HG03457 (cell line): ENCODE results near the gene COMMD7.

Experiments used
- ATAC-seq: cut with Tn5 transposase; IDR thresholded peaks from one replicate; pipeline ENCODE4 v1.9.1; 2021; ENCODE audit warnings: moderate number of reproducible peaks; ENCODE audit not compliant: unreplicated experiment

The COMMD7 gene

DNA sequence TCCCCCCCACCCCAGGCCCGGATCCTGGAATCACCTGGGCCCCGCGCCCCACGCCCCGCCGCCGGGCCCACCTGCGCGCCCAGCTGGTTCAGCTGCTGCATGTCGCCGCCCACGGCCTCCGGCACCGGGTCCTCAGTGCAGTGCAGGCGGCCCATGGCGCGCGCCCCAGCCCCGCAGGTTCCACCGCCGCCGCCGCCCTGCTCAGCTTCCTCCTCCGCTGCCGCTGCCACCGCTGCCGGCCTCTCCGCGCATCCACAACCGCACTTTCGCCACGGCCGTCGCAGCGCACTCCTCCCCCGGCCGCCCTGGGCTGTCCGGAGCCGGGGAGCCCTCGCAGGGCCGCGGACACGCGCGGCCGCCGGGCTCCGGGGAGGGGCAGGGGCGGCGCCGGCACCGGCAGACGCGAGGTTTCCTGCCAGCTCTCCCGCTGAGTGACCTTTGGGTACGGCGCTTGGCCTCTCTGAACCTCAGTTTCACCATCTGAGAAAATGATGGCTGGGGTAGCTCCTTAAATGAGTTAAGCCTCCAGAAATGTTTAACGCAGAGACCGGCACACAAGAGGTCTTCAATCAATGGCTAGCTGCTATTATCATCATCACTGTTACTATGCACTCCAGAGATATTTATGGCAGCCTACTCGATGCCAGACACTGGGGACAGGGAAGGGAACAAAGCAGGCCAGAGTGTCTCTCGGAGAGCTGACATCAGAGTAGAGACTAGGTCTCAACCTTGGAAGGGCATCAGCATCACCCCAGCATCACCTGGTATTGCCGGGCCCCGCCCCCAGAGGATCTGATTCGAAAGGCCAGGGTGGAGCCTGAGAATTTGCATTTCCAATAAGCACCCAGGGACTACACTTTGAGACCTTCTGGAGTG, at the start of gene COMMD7:
TSS of gene COMMD7 (minus strand) at position 231 of the 876 bp plus-strand sequence. CDS start at position 155, 76 bp downstream.
- ATAC-seq, result peak; percentile 57

DNA sequence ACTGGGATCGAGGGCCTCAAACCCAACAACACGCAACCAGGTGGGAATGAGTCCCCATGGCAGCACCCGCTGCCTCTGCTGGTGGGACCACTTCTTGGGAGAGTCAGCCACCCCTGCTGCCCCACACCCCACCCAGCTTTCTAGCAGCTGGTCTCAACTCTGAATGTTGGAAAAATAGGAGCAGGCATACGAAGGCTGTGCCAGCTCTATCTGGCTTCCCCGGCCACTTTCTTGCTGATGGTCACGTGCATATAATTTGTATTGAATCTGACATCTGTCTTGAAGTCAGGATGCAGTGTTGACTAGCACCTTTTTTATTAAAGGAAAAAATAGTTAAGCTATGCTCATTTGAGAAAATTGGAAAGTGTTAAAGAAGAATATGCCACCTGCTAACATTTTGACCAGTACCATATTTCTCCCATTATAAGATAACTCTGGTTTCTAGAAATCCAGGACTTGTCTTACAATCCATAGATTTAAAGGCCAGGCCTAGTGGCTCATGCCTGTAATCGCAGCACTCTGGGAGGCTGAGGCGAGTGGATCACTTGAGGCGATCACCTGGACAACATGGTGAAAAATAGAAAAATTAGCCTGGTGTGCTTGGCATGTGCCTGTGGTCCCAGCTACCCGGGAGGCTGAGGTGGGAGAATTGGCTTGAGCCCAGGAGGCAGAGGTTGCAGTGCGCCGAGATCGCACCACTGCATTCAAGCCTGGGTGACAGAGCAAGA, 49.6 kb upstream of the COMMD7 start:
- peak; percentile 9 for ATAC-seq

DNA sequence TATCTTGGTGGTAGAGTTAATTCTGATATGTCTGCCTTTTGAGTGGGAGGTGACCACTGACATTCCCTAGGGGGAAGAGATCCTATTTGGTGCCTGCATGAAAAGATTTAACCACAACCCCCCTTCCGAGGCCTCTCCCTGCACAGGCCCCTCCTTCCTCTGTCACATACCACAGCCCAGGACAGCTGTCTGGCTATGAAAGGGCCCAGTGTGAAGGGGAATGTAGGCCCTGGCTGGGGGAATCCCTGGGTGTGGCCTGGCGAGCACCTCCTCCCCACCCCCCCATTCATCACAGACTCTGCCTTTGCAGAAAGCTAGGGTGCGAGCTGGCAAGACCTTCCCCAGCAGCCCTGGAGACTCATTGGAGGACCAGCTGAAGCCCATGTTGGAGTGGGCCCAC, 49.0 kb upstream of the COMMD7 start:
- ATAC-seq, result peak; percentile 57

DNA sequence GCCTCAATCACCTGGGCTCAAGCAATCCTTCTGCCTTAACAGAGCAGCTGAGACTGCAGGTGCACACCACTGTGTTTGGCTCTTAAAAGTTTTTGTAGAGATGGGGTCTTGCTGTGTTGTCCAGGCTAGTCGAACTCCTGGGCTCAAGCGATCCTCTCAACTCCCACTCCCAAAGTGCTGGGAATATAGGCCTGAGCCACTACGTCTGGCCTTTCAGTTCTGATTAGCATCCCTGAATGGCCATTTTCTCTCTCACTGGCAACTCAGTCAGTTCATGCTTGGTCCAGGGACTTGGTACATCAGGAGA, 47.4 kb upstream of the COMMD7 start:
- ATAC-seq, result no peak

DNA sequence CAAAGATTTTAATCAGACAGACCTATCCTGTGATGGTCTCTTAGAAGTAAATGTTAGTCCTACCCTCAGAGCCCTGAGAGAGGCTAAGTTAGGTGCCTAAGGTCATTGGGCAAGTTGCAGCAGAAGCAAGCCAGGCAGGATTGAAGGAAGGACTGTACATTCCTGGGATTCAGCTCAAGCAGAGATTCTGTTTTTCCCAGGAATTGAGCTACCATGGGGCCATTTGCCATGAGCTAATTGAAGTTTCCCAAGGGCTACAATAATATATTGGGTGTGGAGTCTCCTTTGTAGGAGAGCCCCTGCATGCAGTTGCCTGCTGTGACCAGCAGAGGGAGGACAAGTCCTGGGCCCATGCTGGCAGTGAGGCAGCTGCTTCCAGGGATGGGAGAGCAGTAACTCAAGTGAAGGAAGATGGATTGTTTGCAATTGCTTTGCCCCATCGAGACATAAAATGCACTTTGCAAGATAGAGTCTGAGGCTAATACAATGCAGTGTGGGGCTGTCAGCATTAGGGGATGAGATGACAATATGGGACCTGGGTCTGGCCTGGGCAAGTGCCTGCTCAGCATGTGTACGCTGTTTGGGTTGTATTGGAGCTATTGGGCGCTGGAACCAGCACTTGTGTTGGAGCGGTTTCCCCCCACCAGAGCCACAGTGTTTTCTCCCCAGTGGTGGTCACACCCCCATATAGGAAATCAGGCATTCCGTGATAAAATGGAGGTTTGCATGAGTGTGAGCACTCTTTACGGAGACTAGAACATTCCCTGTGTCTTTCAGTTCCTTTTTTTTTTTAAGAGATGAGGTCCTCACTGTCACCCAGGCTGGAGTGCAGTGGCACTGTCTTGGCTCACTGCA, 46.9 kb upstream of the COMMD7 start:
- ATAC-seq, result no peak

DNA sequence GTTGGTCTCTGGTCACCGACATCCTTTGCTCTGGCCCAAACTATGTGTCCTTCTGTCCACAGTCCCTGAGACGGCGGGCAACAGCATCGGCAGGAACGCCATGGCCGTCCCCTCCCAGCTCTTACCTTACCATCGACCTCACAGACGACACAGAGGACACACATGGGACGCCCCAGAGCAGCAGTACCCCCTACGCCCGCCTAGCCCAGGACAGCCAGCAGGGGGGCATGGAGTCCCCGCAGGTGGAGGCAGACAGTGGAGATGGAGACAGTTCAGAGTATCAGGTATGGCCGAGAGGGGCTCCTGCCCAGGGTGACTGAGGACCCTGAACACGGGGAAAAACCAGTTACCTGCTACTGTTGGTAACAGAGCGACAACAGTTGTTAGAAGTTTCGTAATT, 43.9 kb upstream of the COMMD7 start:
- ATAC-seq, result no peak

DNA sequence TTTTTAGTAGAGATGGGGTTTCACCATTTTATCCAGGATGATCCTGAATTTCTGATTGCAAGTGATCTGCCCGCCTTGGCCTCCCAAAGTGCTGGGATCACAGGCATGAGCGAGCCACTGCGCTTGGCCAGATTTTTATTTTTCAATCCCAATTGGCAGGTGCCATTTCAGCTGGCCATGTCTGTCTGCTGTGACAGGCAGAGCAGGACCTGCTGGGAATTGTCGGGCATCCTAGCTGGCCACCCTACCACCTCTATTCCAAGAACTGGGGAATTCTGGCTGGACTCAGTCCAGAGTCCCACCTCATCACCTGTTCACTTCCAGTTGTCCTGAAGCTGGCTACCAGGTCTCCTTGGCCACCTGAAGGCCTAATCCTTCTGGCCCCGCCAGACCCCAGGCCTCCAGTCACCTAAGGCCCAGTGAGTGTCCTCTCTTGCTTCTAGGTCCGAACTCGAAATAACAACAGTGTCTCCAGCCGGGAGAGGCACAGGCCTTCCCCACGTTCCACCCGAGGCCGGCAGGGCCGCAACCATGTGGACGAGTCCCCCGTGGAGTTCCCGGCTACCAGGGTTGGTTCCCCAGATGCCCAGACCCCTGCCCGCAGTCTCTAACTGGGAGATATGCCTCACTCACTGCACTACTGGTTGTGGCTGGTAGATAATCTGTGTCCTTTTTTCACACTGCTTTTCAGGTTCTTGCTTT, 42.9 kb upstream of the COMMD7 start:
- no peak for ATAC-seq

DNA sequence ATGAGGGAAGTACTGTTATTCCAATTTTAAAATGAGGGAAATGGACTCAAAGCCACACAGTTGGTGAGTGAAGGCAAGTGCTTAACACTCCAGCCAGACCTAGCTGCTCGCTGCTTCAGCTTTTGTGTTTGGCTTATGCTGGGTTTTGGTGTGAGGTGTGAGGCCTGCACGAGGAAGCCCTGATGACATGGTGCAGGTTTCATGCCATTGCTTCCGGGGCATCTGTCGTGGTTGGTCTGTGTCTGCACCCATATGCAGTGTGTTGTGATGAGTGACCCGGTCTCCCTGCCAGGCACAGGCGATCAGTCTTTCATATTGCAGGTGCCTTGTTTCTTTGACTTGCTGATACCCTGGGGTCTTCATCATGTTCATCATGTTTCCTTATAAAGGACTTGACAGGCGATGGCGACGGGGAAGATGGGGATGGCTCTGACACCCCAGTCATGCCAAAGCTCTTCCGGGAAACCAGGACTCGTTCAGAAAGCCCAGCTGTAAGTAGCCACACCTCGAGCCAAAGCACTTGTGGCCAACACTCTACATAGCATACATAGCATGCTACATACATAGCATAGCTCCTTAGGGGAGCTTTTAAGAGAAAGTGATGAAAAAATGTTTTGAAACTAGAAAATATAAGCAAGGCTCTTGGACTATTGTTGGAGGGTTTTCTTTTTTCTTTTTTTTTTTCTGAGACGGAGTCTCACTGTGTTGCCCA, 41.3 kb upstream of the COMMD7 start:
- no peak for ATAC-seq

DNA sequence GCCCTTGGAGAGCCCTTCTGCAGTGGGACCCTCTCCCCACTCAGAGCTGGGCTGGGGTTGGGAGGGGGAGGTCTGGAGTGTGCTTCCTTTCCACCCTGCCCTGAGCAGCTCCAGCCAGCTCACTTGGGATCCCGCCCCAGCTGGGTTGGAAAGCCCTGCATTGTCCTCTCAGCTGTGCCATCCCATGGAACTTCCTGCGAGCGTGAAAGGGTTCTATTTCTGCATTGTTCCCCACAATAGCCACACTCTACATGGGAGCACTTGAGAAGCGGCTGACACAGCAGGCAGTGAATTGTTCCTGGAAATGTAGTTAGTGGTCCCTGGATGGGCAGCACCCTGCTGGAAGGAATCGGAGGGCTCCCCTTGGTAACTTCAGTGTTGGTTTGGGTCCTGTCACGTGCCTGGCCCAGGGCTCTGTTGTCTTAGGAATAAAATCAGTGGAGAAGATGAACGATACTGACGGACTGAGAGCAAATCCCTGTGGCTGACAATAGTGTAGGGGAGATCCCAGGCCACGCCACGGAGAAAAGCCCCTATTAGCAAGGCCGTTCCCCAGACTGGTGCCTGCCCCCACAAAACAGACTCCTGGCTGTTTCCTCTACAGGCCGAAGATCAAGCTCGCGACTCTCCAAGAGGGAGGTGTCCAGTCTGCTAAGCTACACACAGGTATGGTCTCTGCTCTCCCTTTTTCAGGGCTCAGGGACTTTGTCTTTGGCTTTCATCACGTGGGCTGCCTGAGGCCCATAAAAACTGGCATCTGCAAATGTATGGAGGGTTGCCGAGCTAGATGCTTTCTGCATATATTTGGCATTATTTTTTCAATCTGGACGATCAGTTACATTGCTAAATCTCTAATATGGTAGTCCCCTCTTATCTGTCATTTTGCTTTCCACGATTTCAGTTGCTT, 37.7 kb upstream of the COMMD7 start:
- ATAC-seq, result no peak

DNA sequence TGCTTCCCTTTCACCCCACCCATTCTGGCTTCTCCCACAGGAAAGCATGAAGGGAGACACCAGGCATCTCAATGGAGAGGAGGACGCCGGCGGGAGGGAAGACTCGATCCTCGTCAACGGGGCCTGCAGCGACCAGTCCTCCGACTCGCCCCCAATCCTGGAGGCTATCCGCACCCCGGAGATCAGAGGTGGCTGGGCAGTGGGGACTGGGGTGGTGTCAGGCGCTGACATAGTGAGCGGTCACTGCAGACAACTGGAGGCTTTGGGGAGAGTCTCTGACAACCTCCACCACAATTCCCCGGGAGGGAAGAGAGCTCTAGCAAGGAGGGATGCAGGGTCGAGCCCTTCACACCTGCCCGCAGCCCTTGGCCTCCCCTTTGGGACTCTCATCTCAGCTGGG, 37.0 kb upstream of the COMMD7 start:
- no peak for ATAC-seq

DNA sequence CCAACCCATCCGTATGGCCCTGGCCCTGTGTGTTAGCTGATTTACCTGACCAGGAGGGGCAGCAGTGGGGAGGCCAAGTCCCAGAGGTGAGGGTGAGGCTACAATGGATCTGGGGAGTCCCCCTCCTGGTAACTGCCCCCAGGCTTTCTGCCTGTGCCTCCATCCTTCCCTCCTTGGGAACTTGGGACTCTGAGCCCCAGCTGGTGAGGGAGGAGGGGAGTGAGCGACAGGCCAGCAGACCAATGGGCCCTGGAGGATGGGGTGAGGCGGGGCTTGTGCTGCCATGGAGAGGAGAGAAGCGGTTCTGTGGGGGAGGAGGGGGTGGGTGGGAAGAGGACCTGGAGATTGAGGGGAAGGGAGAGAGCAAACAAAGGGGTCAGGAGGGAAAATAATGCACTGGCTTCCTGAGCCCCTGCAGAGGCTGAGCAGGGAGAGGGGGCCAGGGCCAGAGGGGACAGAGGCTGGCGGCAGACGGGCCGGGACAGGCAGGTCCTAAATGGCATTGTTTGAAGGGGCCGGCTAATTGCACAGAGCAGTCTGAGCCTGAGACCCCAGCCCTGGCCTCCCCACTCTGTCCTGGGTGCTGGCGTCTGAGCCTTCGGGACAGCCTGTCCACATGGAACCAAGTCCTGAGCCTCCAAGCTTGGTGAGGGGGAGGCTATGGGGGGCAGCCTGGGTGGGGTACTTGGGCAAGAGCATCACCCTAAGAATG, 36.4 kb upstream of the COMMD7 start:
- ATAC-seq, result no peak

DNA sequence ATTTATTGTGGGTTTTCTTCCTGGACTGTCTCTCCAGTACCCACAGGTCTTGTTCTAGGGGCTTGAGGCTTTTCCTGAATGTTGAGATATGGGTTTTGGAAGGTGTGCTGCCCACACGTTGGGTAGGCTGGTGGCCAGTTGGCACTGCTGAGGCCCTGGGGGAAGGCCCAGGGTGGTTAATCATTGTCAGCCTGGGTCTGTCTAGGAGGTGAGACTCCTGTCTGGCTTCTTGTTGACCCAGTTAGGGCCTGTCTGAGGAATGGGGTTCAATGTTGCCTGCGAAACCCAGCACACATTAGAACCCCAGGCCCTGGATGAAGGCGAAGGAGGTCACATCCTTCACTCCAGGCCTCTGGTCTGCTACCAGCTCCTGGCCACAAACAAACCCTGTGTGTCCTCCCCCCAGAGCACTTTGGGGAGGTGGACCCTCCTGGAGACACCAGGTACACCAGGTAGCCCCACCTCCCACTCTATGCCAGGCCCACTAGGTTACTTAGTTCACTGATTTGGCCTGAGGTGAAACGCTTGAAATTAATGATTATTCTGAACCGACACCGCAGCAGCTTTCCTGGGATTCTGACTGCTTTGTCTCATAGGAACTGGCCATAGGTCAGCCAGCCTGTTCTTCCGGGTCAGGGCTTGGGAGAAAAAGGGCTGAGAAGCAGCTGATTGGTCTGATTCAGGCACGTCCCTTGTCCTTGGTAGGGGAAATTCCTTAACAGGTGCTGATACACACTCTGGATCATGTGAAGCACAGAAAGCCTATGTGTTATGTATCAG, 34.1 kb upstream of the COMMD7 start:
- no peak for ATAC-seq

DNA sequence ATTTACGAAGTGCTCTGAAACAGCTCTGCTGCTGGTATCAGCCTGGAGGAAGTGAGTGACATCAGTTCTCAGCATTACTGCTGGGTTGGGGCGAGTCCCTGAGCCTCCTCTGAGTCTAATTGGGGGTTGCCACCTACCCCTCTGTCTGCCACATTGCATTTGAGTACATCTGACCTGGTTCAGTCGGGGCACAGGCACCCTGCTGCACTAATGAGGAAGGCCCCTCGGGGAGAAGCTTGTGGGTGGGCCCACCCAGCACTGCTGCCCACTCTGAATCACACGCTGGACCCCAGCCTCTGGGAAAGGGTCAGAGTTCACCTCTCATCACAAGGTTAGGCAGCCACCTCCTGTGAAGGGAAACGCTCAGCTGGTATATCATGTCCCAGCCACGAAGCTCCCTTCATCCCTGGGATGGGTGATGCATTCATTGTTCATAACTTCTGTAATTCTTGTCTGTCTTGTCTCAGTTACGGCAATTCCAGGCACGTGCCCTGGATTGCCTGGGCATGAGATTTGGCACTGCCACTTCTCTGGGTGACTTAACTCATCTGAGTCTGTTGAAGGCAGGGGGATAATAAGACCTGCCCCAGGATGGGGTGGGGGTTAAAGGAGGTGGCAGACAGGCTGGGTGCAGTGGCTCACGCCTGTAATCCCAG, 32.2 kb upstream of the COMMD7 start:
- ATAC-seq, result no peak

DNA sequence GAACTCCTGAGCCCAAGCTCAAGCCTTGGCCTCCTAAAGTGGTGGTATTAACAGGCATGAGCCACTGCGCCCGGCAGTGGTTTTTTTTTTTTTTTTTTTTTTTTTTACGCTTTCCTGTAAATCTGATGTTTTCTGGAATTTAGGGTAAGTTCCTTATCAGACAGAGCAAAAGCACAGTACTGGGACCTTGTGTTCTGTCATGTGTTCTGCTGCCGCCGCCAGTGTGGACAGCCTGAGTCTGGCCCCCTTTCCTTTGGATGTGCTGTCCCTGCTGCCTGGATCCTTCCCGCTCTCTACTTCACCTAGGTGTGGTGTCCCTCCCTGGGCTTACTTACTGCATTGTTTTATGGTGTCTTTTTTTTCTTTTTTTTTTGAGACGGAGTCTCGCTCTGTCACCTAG, 30.6 kb upstream of the COMMD7 start:
- no peak for ATAC-seq

DNA sequence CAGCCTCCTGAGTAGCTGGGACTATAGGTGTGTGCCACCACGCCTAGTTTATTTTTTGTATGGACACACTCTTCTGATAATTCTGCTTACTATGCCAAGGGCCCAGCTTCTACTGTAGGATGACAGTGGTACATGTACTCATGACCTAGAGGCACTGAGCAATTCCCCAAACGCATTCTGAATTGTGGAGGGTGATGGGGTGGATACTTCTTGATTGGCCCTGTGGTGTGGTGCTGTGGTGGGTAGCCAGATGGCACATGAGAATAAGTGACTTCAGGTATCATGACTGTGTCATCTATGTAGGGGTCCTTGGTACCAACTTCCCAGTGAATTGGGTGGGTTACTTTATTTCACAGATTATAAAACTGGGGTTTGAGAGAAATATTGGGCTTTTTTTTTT, 30.0 kb upstream of the COMMD7 start:
- no peak for ATAC-seq

DNA sequence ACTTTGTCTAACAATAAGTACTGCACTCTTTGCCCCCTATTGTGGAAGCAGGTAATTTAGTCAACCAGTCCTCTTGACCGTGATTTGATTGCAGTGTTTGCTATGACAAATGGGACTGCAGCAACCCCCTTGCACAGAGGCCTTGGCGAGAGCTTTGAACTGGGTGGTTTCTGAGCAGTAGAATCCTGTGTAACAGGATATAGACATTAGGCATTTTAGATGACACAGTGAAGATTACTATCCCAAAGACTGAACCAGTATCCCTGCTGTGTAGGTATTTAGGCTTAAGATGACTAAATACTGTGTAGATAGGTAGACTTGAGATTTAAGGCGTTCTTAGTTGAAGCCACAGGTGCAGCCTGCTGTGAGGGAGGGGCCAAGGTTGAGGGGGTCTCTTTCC, 28.8 kb upstream of the COMMD7 start:
- ATAC-seq, result no peak

DNA sequence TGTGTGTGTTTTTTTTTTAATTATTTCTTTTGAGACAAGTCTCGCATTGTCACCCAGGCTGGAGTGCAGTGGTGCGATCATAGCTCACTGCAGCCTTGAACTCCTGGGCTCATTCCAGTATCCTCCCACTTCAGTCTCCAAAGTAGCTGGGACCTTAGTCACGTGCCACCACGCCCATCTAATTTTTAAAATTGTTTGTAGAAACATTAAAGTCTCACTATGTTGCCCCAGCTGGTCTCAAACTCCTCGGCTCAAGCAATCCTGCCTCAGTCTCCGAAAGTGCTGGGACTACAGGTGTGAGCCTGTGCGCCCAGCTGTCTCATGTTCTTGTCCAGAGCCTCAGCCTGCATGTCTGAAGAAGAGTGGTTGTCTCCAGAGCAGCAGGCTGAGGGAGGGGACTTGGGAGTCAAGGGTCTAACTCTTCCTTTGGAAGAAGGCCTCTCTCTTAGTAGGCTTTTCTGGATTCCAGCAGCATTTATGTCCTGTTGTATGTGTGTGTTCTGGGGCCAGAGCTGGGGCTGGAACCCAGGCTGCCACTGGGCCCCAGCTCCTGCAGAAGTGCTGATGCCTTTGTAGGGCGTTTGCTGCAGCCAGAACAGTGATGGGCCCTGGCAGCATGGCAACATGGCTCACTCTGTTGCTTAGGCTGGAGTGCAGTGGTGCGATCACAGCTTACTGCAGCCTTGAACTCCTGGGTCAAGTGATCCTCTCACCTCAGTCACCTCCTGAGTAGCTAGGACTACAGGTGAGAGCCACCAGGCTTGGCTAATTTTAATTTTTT, 24.3 kb upstream of the COMMD7 start:
- ATAC-seq, result no peak
